ENCODE measurements around the gene MAMSTR.
A peak's percentile ranks its signal among the peaks of the same experiment; 100 is the strongest.
"Not testable (repeated sequence)": the region's sequence is repeated elsewhere in the genome, so short reads cannot be mapped to it uniquely, and the experiment has no call there.

The MAMSTR gene

GRCh38 chr19:48724796-48725753 lies 5.5 kb upstream of the MAMSTR start:
- peak; percentile 84 for DNase-seq (ENCODE audit: low read depth)
- no peak overlapping the region for H3K4me3 ChIP-seq (ENCODE audit: low read depth, low read length)

- no peak overlapping the region for H3K4me3 ChIP-seq (ENCODE audit: low read depth, low read length)
- no peak for DNase-seq (ENCODE audit: low read depth)
These were observed 2.7 kb upstream of the MAMSTR start for GRCh38 chr19:48722196-48722708.

GRCh38 chr19:48720613-48721296 lies 1.2 kb upstream of the MAMSTR start:
- H3K4me3 ChIP-seq (ENCODE audit: low read depth, low read length) = peak overlapping the region; percentile 66
- peak; percentile 98 for DNase-seq (ENCODE audit: low read depth)

GRCh38 chr19:48720251-48720612 lies 707 bp upstream of the MAMSTR start:
- peak overlapping the region; percentile 66 for H3K4me3 ChIP-seq (ENCODE audit: low read depth, low read length)
- no peak for DNase-seq (ENCODE audit: low read depth)

GRCh38 chr19:48718711-48719231 lies 754 bp downstream of the MAMSTR start:
- no peak for DNase-seq (ENCODE audit: low read depth)
- peak overlapping the region; percentile 16 for H3K4me3 ChIP-seq (ENCODE audit: low read depth, low read length)

GRCh38 chr19:48718106-48718505 lies 1.4 kb downstream of the MAMSTR start:
- DNase-seq (ENCODE audit: low read depth); H3K4me3 ChIP-seq (ENCODE audit: low read depth, low read length): not testable (repeated sequence)

GRCh38 chr19:48716562-48717291 lies 2.8 kb downstream of the MAMSTR start:
- H3K4me3 ChIP-seq (ENCODE audit: low read depth, low read length) = peak overlapping the region; percentile 62
- DNase-seq (ENCODE audit: low read depth) = peak; percentile 41

GRCh38 chr19:48715681-48716171 lies 3.8 kb downstream of the MAMSTR start:
- peak overlapping the region; percentile 62 for H3K4me3 ChIP-seq (ENCODE audit: low read depth, low read length)
- DNase-seq (ENCODE audit: low read depth) = no peak

GRCh38 chr19:48714759-48715675 lies 4.5 kb downstream of the MAMSTR start:
- no peak for DNase-seq (ENCODE audit: low read depth)
- H3K4me3 ChIP-seq (ENCODE audit: low read depth, low read length) = peak overlapping the region; percentile 62

- H3K4me3 ChIP-seq (ENCODE audit: low read depth, low read length) = peak overlapping the region; percentile 83
- DNase-seq (ENCODE audit: low read depth) = peak; percentile 98
These were observed 5.4 kb downstream of the MAMSTR start for GRCh38 chr19:48713864-48714755.

GRCh38 chr19:48713041-48713863 lies 6.3 kb downstream of the MAMSTR start:
- DNase-seq (ENCODE audit: low read depth) = no peak
- H3K4me3 ChIP-seq (ENCODE audit: low read depth, low read length) = peak overlapping the region; percentile 83

- DNase-seq (ENCODE audit: low read depth) = no peak
These were observed 8.3 kb downstream of the MAMSTR start for GRCh38 chr19:48711106-48711662.

GRCh38 chr19:48708471-48708870 lies 11.1 kb downstream of the MAMSTR start:
- no peak overlapping the region for H3K4me3 ChIP-seq (ENCODE audit: low read depth, low read length)
- no peak for DNase-seq (ENCODE audit: low read depth)

More at GRCh38 chr19:48711106-48711662, 8.3 kb downstream of the MAMSTR start:
- H3K4me3 ChIP-seq (ENCODE audit: low read depth, low read length) = no peak overlapping the region

- no peak for DNase-seq (ENCODE audit: low read depth)
- no peak overlapping the region for H3K4me3 ChIP-seq (ENCODE audit: low read depth, low read length)
These were observed 14.1 kb downstream of the MAMSTR start for GRCh38 chr19:48705431-48705830.

GRCh38 chr19:48703316-48703715 lies 16.2 kb downstream of the MAMSTR start:
- H3K4me3 ChIP-seq (ENCODE audit: low read depth, low read length) = no peak overlapping the region
- DNase-seq (ENCODE audit: low read depth) = no peak

- no peak overlapping the region for H3K4me3 ChIP-seq (ENCODE audit: low read depth, low read length)
- DNase-seq (ENCODE audit: low read depth) = no peak
These were observed 16.8 kb downstream of the MAMSTR start for GRCh38 chr19:48702701-48703100.
